Mucosa of rectum (tissue), 2 donors: ENCODE data around the gene ZNF532.

Source experiments
- H3K27ac ChIP-seq, 2 donors: one replicate each; pipeline ENCODE4 v1.7.0; 2013; ENCODE audit warnings: inconsistent platforms in 2 of 2, low read depth in 2 of 2, low read length in 2 of 2
- H3K27me3 ChIP-seq, 2 donors: one replicate each; pipeline ENCODE4 v1.7.0; 2013; ENCODE audit warnings: low read length in 2 of 2; ENCODE audit not compliant: control insufficient read depth in 2 of 2, insufficient read depth in 2 of 2
- H3K36me3 ChIP-seq, 2 donors: one replicate each; pipeline ENCODE4 v1.7.0; 2013; ENCODE audit warnings: low read length in 2 of 2; ENCODE audit not compliant: control insufficient read depth in 2 of 2, insufficient read depth in 2 of 2
- H3K4me1 ChIP-seq, 2 donors: one replicate each; pipeline ENCODE4 v1.7.0; 2013; ENCODE audit warnings: low read length in 2 of 2, mild to moderate bottlenecking in 1 of 2; ENCODE audit not compliant: control insufficient read depth in 2 of 2, insufficient read depth in 2 of 2
- H3K4me3 ChIP-seq, 2 donors: one replicate each; pipeline ENCODE4 v1.7.0; 2013; ENCODE audit warnings: low read length in 2 of 2
- H3K9ac ChIP-seq, 2 donors: one replicate each; pipeline ENCODE4 v1.7.0; 2013; ENCODE audit warnings: low read length in 2 of 2, low read depth in 1 of 2, mild to moderate bottlenecking in 1 of 2
- H3K9me3 ChIP-seq, 2 donors: one replicate each; pipeline ENCODE4 v1.7.0; 2013; ENCODE audit warnings: low read length in 2 of 2; ENCODE audit not compliant: control insufficient read depth in 2 of 2
- donor health status: healthy.
- donor health status: Normal muscosa, but diverticular disease.

Gene ZNF532

GRCh38 chr18:58997811-58998337 lies 133.2 kb downstream of the ZNF532 start:
- Histone ChIP-seq H3K27me3 (no peaks in the 10 kb centered on the region), H3K9me3 (no peaks in the 10 kb centered on the region), H3K4me1 (no peaks in the 10 kb centered on the region), H3K4me3 (no peak overlapping the region), H3K27ac (peak overlapping the region in 1 of 2 donors; percentile 6), H3K9ac (no peak overlapping the region), H3K36me3 (no peaks in the 10 kb centered on the region)

DNA sequence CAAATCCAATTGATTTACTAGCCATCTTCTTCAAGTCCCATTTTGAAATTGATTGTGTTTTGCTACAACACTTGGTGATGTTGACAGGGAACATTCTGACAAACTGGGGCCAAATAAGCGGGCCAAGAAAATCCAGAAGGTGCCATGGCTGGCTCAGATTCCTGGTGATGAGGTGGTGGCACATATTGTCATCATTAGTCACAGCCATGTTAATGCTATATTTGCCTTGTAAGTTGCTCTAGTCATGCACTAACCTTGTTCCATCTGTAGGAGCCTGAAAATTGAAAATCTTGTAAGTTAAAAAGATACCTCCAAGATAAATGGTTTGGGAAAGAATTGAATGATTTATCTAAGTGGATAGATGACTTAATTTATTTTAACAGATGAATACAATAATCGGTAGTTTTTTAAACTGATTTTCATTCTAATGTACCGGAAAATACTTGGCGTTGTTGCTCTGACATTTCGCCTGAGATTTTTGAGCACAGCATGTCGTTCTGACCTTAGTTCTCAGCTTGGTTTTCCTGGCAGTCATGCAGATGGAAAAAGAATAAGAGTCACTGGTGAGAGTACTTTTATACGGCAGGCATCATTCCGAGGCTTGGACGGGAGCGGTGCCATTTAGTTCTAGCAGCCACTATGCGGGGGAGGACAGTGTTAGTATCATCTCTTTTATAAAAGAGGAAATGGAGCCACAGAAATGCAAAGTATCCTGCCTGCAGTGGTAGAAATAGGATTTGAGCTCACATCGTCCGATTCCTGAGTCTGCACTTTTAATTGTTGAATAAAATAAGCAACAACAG lies 133.9 kb downstream of the ZNF532 start:
- Histone ChIP-seq H3K9ac (no peak overlapping the region), H3K27ac (no peak overlapping the region), H3K4me3 (no peak overlapping the region)

DNA sequence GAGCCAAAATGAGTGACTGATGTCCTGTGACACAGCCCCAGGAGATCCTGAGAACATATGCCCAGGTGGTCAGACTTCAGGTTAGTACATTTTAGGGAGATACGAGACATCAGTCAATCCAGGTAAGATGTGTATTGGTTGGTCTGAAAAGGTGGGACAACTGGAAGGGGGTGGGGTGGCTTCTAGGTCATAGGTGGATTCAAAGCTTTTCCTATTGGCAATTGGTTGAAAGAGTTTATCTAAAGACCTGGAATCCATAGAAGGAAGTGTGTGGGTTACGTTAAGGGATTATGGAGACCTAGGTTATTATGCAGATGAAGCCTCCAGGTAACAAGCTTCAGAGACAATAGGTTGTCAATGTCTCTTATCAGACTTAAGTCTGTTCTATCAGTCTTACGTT lies 136.5 kb downstream of the ZNF532 start:
- Histone ChIP-seq H3K9ac (no peak overlapping the region), H3K27me3 (no peaks in the 10 kb centered on the region), H3K4me3 (no peak overlapping the region), H3K4me1 (no peaks in the 10 kb centered on the region), H3K27ac (no peak overlapping the region), H3K9me3 (no peaks in the 10 kb centered on the region), H3K36me3 (no peaks in the 10 kb centered on the region)

More for the DNA sequence above, 133.9 kb downstream of the ZNF532 start:
- Histone ChIP-seq H3K27me3 (no peaks in the 10 kb centered on the region), H3K4me1 (no peaks in the 10 kb centered on the region), H3K9me3 (no peaks in the 10 kb centered on the region), H3K36me3 (no peaks in the 10 kb centered on the region)

GRCh38 chr18:59001721-59002120 lies 137.0 kb downstream of the ZNF532 start:
- no peaks in the 10 kb centered on the region for H3K36me3 ChIP-seq
- no peaks in the 10 kb centered on the region for H3K27me3 ChIP-seq
- no peak overlapping the region for H3K27ac ChIP-seq

GRCh38 chr18:59002974-59003594 lies 138.4 kb downstream of the ZNF532 start:
- Histone ChIP-seq H3K36me3 (no peaks in the 10 kb centered on the region), H3K27me3 (no peaks in the 10 kb centered on the region), H3K9me3 (no peaks in the 10 kb centered on the region), H3K4me3 (no peak overlapping the region), H3K27ac (no peak overlapping the region), H3K4me1 (no peaks in the 10 kb centered on the region), H3K9ac (no peak overlapping the region)

More at GRCh38 chr18:59001721-59002120, 137.0 kb downstream of the ZNF532 start:
- Histone ChIP-seq H3K4me3 (no peak overlapping the region), H3K9me3 (no peaks in the 10 kb centered on the region), H3K4me1 (no peaks in the 10 kb centered on the region), H3K9ac (no peak overlapping the region)

DNA sequence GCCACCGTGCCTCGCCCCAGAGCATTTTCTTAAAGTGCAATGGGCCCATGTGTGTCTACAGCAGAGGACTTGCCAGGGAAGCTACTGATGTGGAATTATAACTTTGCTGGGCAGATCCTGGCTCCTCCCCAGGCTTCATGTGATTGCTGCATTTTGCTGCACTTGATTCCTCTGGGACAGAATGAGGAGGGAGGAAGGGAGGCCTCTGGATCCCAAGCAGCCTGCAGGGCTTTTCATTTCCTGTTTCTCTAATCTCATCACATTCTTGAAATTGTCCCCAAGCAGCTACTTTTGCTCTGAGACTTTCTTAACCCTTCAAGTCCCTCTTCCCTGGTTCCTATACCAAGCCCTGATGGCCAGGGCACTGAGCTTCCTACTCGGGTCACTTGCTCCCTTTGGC lies 140.6 kb downstream of the ZNF532 start:
- Histone ChIP-seq H3K27ac (peak overlapping the region; percentile 7 to 35), H3K4me3 (no peak overlapping the region), H3K9me3 (no peaks in the 10 kb centered on the region), H3K36me3 (no peaks in the 10 kb centered on the region), H3K4me1 (no peaks in the 10 kb centered on the region), H3K9ac (no peak overlapping the region), H3K27me3 (no peaks in the 10 kb centered on the region)

- H3K36me3 ChIP-seq = no peaks in the 10 kb centered on the region
- no peak overlapping the region for H3K27ac ChIP-seq
- H3K4me3 ChIP-seq = no peak overlapping the region
- H3K4me1 ChIP-seq = no peaks in the 10 kb centered on the region
- no peaks in the 10 kb centered on the region for H3K27me3 ChIP-seq
- H3K9ac ChIP-seq = no peak overlapping the region
- H3K9me3 ChIP-seq = no peaks in the 10 kb centered on the region
These were observed 141.9 kb downstream of the ZNF532 start for GRCh38 chr18:59006461-59007067.

- Histone ChIP-seq H3K4me1 (no peaks in the 10 kb centered on the region), H3K9ac (no peak overlapping the region), H3K36me3 (no peaks in the 10 kb centered on the region), H3K27ac (no peak overlapping the region), H3K4me3 (no peak overlapping the region), H3K27me3 (no peaks in the 10 kb centered on the region), H3K9me3 (no peaks in the 10 kb centered on the region)
These were observed 143.8 kb downstream of the ZNF532 start for GRCh38 chr18:59008302-59008974.

GRCh38 chr18:59009846-59010245 lies 145.2 kb downstream of the ZNF532 start:
- Histone ChIP-seq H3K9ac (no peak overlapping the region), H3K36me3 (no peaks in the 10 kb centered on the region), H3K4me3 (no peak overlapping the region), H3K27ac (no peak overlapping the region), H3K9me3 (no peaks in the 10 kb centered on the region), H3K27me3 (no peaks in the 10 kb centered on the region), H3K4me1 (no peaks in the 10 kb centered on the region)

DNA sequence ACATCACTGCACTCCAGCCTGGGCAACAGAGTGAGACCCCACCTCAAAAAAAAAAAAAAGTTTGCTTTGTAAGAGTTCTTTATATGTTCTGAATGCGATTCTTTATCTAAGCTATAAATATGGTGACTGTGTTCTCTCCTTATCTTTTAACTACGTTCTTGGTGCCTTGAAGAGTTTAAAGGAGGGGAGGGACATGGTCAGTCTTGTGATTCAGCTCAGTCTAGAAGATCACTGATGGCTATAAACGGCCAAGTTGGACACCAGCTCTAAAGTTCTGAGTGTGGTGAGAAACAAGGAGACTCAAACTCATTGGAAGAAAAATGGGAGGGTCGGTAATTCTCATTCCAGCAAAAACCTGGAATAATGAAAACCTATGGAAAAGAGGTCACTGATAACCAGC lies 146.6 kb downstream of the ZNF532 start:
- Histone ChIP-seq H3K27ac (no peak overlapping the region), H3K9ac (no peak overlapping the region), H3K27me3 (no peaks in the 10 kb centered on the region), H3K4me1 (no peaks in the 10 kb centered on the region), H3K9me3 (no peaks in the 10 kb centered on the region), H3K36me3 (no peaks in the 10 kb centered on the region), H3K4me3 (no peak overlapping the region)
